Mesenchymal stem cell (in vitro differentiated cells and primary cell): ENCODE results near the gene TAF15.

Source experiments
- DNase-seq: peaks from one replicate; pipeline ENCODE4 v3.0.0-alpha.2; 2013
- H2AFZ ChIP-seq: one replicate; pipeline ENCODE4 v1.6.1; 2013; ENCODE audit warnings: low read depth, mild to moderate bottlenecking, control low read depth, inconsistent platforms, low read length, moderate library complexity
- H2AK5ac ChIP-seq: 2 replicates; pipeline ENCODE4 v1.6.1; 2013; ENCODE audit warnings: low read length, moderate library complexity, mild to moderate bottlenecking, inconsistent platforms; ENCODE audit not compliant: severe bottlenecking
- H2BK120ac ChIP-seq: one replicate; pipeline ENCODE4 v1.6.1; 2013; ENCODE audit warnings: low read depth, mild to moderate bottlenecking, inconsistent platforms, low read length, moderate library complexity
- H2BK12ac ChIP-seq, 2 experiments: one replicate each; pipeline ENCODE4 v1.6.1; 2013; ENCODE audit warnings: inconsistent platforms in 2 of 2, low read length in 2 of 2, mild to moderate bottlenecking in 2 of 2, moderate library complexity in 2 of 2, control low read depth in 1 of 2
- H2BK15ac ChIP-seq: one replicate; pipeline ENCODE4 v1.6.1; 2013; ENCODE audit warnings: mild to moderate bottlenecking, low read depth, inconsistent platforms; ENCODE audit not compliant: poor library complexity, severe bottlenecking
- H2BK5ac ChIP-seq: 2 replicates; pipeline ENCODE4 v1.6.1; 2013; ENCODE audit warnings: low read depth, mild to moderate bottlenecking, low read length, control low read depth, inconsistent platforms; ENCODE audit not compliant: poor library complexity, severe bottlenecking
- H3K14ac ChIP-seq, 2 experiments: one replicate each; pipeline ENCODE4 v1.6.1; 2013; ENCODE audit warnings: inconsistent platforms in 2 of 2, low read length in 2 of 2, control low read depth in 1 of 2, mild to moderate bottlenecking in 1 of 2, moderate library complexity in 1 of 2
- H3K18ac ChIP-seq, 2 experiments: one replicate each; pipeline ENCODE4 v1.6.1; 2013; ENCODE audit warnings: inconsistent platforms in 2 of 2, low read length in 2 of 2, control low read depth in 1 of 2, low read depth in 1 of 2, mild to moderate bottlenecking in 1 of 2
- H3K23ac ChIP-seq, 2 experiments: one replicate each; pipeline ENCODE4 v1.6.1; 2013; ENCODE audit warnings: inconsistent platforms in 2 of 2, low read length in 2 of 2, mild to moderate bottlenecking in 2 of 2, moderate library complexity in 2 of 2, control low read depth in 1 of 2
- H3K27ac ChIP-seq: 2 replicates; pipeline ENCODE4 v1.5.1; 2013; ENCODE audit warnings: mild to moderate bottlenecking, moderate library complexity, low read length, control low read depth, inconsistent platforms; ENCODE audit not compliant: poor library complexity, severe bottlenecking
- H3K27me3 ChIP-seq, 2 experiments: 2 replicates each; pipeline versions ENCODE4 v1.6.1 to v1.7.0; 2013; ENCODE audit warnings: low read length in 2 of 2, mild to moderate bottlenecking in 2 of 2, moderate library complexity in 2 of 2, control low read depth in 1 of 2, inconsistent platforms in 1 of 2; ENCODE audit not compliant: control insufficient read depth in 1 of 2, insufficient read depth in 1 of 2
- H3K36me3 ChIP-seq, 2 experiments: 2 replicates each; pipeline versions ENCODE4 v1.6.1 to v1.7.0; 2013; ENCODE audit warnings: low read length in 2 of 2, control low read depth in 1 of 2, inconsistent platforms in 1 of 2, low read depth in 1 of 2, mild to moderate bottlenecking in 1 of 2; ENCODE audit not compliant: insufficient read depth in 2 of 2, control insufficient read depth in 1 of 2
- H3K4ac ChIP-seq, 2 experiments: one replicate each; pipeline ENCODE4 v1.6.1; 2013; ENCODE audit warnings: inconsistent platforms in 2 of 2, low read length in 2 of 2, mild to moderate bottlenecking in 2 of 2, moderate library complexity in 2 of 2, control low read depth in 1 of 2, low read depth in 1 of 2
- H3K4me1 ChIP-seq: 2 replicates; pipeline ENCODE4 v1.6.1; 2013; ENCODE audit warnings: low read depth, low read length, control low read depth; ENCODE audit not compliant: control insufficient read depth, insufficient read depth
- H3K4me2 ChIP-seq: 2 replicates; pipeline ENCODE4 v1.6.1; 2013; ENCODE audit warnings: low read length, mild to moderate bottlenecking, inconsistent platforms; ENCODE audit not compliant: poor library complexity, severe bottlenecking
- H3K4me3 ChIP-seq, 2 experiments: 2 replicates each; pipeline versions ENCODE4 v1.5.1 to v1.7.0; 2013; ENCODE audit warnings: low read length in 2 of 2, mild to moderate bottlenecking in 2 of 2, control low read depth in 1 of 2, low read depth in 1 of 2; ENCODE audit not compliant: insufficient read depth in 1 of 2
- H3K79me1 ChIP-seq: replicated peaks from 2 replicates; pipeline ENCODE4 v1.6.1; 2013; ENCODE audit warnings: mild to moderate bottlenecking, control low read depth, low read length, inconsistent platforms; ENCODE audit not compliant: poor library complexity, severe bottlenecking
- H3K9ac ChIP-seq: 2 replicates; pipeline ENCODE4 v1.7.0; 2013; ENCODE audit warnings: mild to moderate bottlenecking, low read length, moderate library complexity
- H3K9me3 ChIP-seq: 2 replicates; pipeline ENCODE4 v1.7.0; 2013; ENCODE audit warnings: mild to moderate bottlenecking, low read length; ENCODE audit not compliant: control insufficient read depth
- H4K8ac ChIP-seq: one replicate; pipeline ENCODE4 v1.6.1; 2013; ENCODE audit warnings: inconsistent platforms, mild to moderate bottlenecking, low read length, moderate library complexity
- H4K91ac ChIP-seq: one replicate; pipeline ENCODE4 v1.6.1; 2013; ENCODE audit warnings: mild to moderate bottlenecking, low read length, inconsistent platforms
- WGBS: methylation state at CpG from one replicate; pipeline ENCODE4 v1.1.7; 2013; ENCODE audit warnings: mixed read lengths; 5-methylcytosine and 5-hydroxymethylcytosine counted together

Gene TAF15

DNA sequence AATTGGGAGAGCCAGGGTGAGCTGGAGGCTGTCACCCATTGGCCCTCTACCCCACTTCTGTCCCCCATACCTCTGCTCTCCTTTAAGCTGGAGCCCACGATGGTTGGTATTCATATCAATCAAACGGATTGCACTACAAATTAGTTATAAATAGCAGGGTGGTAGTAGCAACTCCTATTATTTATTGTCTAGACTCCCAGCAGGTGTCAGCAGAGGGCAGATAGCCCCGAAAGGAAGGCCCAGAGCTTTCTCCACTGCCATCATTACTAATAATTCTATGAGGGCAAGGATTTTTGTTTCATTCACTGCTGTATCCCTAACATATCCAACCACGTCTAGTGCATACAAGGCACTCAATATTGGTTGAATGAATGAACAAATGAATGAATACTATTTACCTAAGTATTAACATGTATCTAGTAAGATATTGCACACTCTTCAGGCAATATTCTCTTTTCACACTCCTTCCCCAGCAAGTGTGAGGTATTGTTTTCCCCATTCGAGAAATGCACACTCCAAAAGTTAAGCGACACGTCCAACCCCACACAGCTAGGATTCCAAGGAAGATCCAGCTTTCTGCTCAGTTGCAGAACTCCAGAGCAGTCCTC lies 42.3 kb upstream of the TAF15 start:
- Histone ChIP-seq H3K4me1 (peaks cover 16% of the 10 kb centered on the region), H2AK5ac (no peak overlapping the region), H2BK12ac (peak overlapping the region in 1 of 2 experiments; percentile 45), H2AFZ (no peak overlapping the region), H4K8ac (no peak overlapping the region), H3K4me3 (no peak overlapping the region), H3K23ac (no peak overlapping the region), H3K36me3 (no peaks in the 10 kb centered on the region), H3K9me3 (no peaks in the 10 kb centered on the region), H2BK15ac (no peak overlapping the region), H2BK5ac (no peak overlapping the region), H3K4me2 (no peak overlapping the region), H3K14ac (no peak overlapping the region), H3K9ac (no peak overlapping the region), H4K91ac (no peak overlapping the region), H3K79me1 (no peaks in the 10 kb centered on the region), H3K18ac (no peak overlapping the region), H3K27ac (no peak overlapping the region), H2BK120ac (no peak overlapping the region), H3K4ac (no peak overlapping the region), H3K27me3 (peaks cover 34 to 77% of the 10 kb centered on the region in 2 experiments)
- WGBS = 72% methylated on average over 3 of the region's 7 CpGs
- peak; percentile 51 for DNase-seq

DNA sequence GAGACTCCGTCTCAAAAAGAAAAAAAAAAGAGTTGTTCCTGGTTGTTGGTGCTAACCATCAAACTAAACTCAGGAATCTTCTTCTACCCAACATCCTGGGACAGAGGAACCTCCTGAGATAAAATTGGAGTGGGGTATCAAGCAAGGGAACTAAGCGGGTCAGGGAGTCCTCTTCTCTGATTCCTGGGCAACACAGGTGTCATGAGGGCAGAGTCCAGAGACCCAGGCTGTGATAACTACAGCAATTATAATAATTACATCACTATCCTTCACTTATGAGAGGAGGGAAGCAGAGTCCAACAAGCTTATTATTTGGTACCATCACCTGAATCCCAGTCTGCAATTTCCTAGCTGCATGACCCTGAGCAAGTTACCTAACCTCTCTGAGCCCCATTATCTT lies 40.5 kb upstream of the TAF15 start:
- no peak overlapping the region for H3K14ac ChIP-seq
- no peak overlapping the region for H3K4me2 ChIP-seq
- H2AFZ ChIP-seq = no peak overlapping the region
- H3K9ac ChIP-seq = no peak overlapping the region
- no peak for DNase-seq
- no peak overlapping the region for H2BK12ac ChIP-seq
- H3K27me3 ChIP-seq = peaks cover 46 to 90% of the 10 kb centered on the region in 2 experiments
- H3K4me3 ChIP-seq = no peak overlapping the region
- H3K18ac ChIP-seq = no peak overlapping the region
- H3K23ac ChIP-seq = no peak overlapping the region
- H2AK5ac ChIP-seq = no peak overlapping the region
- no CpG with 5 or more reads among the region's 2 CpGs for WGBS
- H3K9me3 ChIP-seq = no peaks in the 10 kb centered on the region
- H3K27ac ChIP-seq = no peak overlapping the region
- no peaks in the 10 kb centered on the region for H3K36me3 ChIP-seq
- no peak overlapping the region for H3K4ac ChIP-seq
- peaks cover 15% of the 10 kb centered on the region for H3K4me1 ChIP-seq
- no peak overlapping the region for H2BK5ac ChIP-seq
- no peak overlapping the region for H4K91ac ChIP-seq
- H3K79me1 ChIP-seq = no peaks in the 10 kb centered on the region
- no peak overlapping the region for H4K8ac ChIP-seq
- no peak overlapping the region for H2BK15ac ChIP-seq
- H2BK120ac ChIP-seq = no peak overlapping the region

DNA sequence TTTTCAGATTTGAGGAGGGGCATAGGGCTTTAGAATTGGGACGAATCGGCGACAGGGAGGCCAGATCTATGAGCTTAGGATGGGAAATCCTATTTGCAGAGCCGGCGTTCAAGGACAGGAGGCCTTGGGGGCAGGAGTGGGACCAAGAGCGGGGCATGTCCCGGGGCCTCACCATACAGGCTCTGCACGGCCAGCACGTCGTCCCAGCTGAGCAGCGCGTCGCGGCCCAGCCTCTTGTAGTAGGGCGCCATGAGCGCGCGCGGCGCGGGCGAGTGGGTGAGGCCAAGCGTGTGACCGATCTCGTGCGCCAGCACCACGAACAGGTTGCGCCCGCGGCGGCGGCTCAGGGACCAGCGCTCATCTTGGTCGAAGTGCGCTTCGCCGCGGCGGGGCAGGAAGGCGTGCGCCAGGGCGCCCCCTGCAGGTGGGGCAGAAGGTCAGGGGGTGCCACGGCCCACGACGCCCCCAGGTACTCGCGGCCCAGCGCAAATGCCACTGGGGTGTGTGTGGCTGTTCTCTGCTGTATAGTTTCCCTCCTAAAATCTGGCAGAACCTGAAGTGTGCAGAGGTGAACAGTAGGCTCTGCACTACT lies 39.3 kb upstream of the TAF15 start:
- H3K18ac ChIP-seq = no peak overlapping the region
- no peak overlapping the region for H2BK12ac ChIP-seq
- peak overlapping the region; percentile 31 for H4K91ac ChIP-seq
- no peak overlapping the region for H3K23ac ChIP-seq
- no peak overlapping the region for H3K27ac ChIP-seq
- DNase-seq = no peak
- H2AK5ac ChIP-seq = no peak overlapping the region
- H3K9me3 ChIP-seq = no peaks in the 10 kb centered on the region
- H2AFZ ChIP-seq = no peak overlapping the region
- no peak overlapping the region for H3K14ac ChIP-seq
- no peak overlapping the region for H3K4me2 ChIP-seq
- 98% methylated on average over 48 of the region's 48 CpGs for WGBS
- no peak overlapping the region for H3K4ac ChIP-seq
- H3K27me3 ChIP-seq = peaks cover 47 to 94% of the 10 kb centered on the region in 2 experiments
- H2BK120ac ChIP-seq = no peak overlapping the region
- H3K9ac ChIP-seq = no peak overlapping the region
- no peaks in the 10 kb centered on the region for H3K36me3 ChIP-seq
- no peak overlapping the region for H4K8ac ChIP-seq
- H3K4me3 ChIP-seq = no peak overlapping the region
- H3K4me1 ChIP-seq = peaks cover 9% of the 10 kb centered on the region
- no peak overlapping the region for H2BK5ac ChIP-seq
- no peak overlapping the region for H2BK15ac ChIP-seq
- no peaks in the 10 kb centered on the region for H3K79me1 ChIP-seq

DNA sequence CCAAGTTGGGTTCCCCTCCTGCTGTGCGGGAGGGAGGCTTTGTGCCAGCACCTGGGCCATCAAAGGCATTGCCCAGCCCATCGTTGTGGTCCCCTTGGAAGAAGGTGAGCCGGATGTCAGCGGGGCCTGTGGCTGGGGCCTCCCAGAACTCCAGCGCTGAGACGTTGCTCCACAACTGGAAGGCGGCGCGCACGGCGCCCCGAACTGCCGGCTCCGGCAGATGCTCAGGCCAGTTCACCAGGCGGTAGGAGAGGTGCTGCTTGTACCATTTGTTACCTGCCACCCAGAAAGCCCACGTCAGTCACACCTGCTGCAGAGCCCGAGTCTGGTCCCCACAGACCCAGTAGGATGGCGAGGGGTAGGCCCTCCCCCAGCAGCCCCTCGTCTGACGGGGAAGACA lies 36.2 kb upstream of the TAF15 start:
- H2AFZ ChIP-seq = no peak overlapping the region
- H2BK5ac ChIP-seq = no peak overlapping the region
- peak overlapping the region; percentile 9 for H4K91ac ChIP-seq
- peaks cover 40 to 79% of the 10 kb centered on the region in 2 experiments for H3K27me3 ChIP-seq
- no peak overlapping the region for H3K4me2 ChIP-seq
- no peak overlapping the region for H3K4me3 ChIP-seq
- no peak for DNase-seq
- peaks cover 4% of the 10 kb centered on the region for H3K4me1 ChIP-seq
- H3K18ac ChIP-seq = peak overlapping the region; percentile 38 to 46
- no peak overlapping the region for H3K23ac ChIP-seq
- H4K8ac ChIP-seq = no peak overlapping the region
- H2BK15ac ChIP-seq = peak overlapping the region; percentile 31
- no peaks in the 10 kb centered on the region for H3K9me3 ChIP-seq
- no peak overlapping the region for H3K4ac ChIP-seq
- no peak overlapping the region for H2BK120ac ChIP-seq
- peak overlapping the region; percentile 53 to 85 for H2BK12ac ChIP-seq
- 92% methylated on average over 20 of the region's 20 CpGs for WGBS
- no peaks in the 10 kb centered on the region for H3K79me1 ChIP-seq
- no peaks in the 10 kb centered on the region for H3K36me3 ChIP-seq
- H2AK5ac ChIP-seq = no peak overlapping the region
- no peak overlapping the region for H3K9ac ChIP-seq
- H3K27ac ChIP-seq = no peak overlapping the region
- H3K14ac ChIP-seq = peak overlapping the region in 1 of 2 experiments; percentile 89
